Stimulated activated CD8-positive, alpha-beta memory T cell treated with anti-CD3 and anti-CD28 coated beads, Interleukin-2, amount 100 ng/mL, for 1 hour (primary cell): ENCODE results near the gene GRIP1.
"Not testable (repeated sequence)": the region's sequence is repeated elsewhere in the genome, so short reads cannot be mapped to it uniquely, and the experiment has no call there.

ENCODE experiments used
- DNase-seq, 2 donors: peaks; one replicate each; pipeline ENCODE4 v3.0.0-alpha.2; 2020; ENCODE audit warnings: low read depth in 2 of 2

The GRIP1 gene

DNA sequence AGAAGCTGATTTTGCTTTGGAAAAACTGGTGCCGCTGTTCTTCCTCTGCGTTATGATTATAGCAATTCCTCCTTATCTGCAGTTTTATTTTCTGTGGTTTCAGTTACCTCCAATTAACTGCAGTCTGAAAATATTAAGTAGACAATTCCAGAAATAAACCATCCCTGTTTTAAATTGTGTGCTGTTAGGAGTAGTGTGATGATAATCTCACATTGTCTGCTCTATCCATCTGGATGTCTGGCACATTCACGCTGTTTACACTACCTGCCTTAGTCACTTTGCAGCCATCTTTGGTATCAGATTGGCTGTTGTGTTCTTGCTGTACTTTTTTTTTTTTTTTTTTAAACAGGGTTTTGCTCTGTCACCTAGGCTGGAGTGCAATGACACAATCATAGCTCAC, 141.0 kb downstream of the GRIP1 start:
- DNase-seq, result no peak

GRCh38 chr12:66533767-66534166, 145.1 kb downstream of the GRIP1 start:
- DNase-seq, result no peak

- DNase-seq, result no peak
Observed at GRCh38 chr12:66531766-66532165, 147.1 kb downstream of the GRIP1 start.

GRCh38 chr12:66529934-66530333, 148.9 kb downstream of the GRIP1 start:
- DNase-seq, result no peak

DNA sequence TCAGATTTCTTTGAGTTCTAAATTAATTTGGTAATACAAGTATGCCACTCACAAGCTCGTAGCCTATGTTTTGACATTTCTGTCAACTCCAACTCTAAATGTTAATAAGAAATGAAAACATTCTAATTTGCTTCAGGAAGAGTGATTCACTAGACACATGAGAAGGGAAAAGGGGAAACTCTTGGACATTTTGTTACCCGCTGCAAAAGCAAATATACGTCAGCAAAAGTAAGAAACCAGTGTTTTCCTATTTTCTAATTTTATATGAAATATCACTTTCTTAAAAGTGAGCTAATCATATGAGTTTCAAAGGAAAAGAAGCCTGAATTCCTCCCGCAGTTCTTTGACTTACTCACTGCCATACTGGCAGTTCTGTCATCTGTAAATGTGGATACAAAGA, 162.3 kb downstream of the GRIP1 start:
- DNase-seq, result no peak

DNA sequence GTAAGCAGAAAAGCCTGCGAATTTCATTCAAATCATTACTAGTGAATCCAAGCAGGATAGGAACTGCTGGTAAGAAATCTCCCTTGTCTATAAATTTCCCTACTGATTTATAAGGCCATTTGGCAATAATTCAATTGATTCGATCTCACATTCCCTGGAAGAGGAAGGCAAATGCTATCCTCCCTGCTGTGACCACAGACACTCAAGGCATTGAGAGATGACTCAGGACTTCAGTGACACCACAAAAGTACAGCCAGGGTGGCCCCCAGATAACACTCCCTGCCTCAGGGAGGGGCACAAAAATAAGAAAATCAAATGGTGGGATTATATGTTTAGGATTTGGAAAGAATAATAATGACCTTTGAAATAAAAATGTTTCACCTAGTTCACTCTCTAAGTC, 162.7 kb downstream of the GRIP1 start:
- no peak for DNase-seq

- no peak for DNase-seq
Observed at GRCh38 chr12:66514581-66514980, 164.3 kb downstream of the GRIP1 start.

GRCh38 chr12:66508025-66508424, 170.9 kb downstream of the GRIP1 start:
- DNase-seq, result no peak

GRCh38 chr12:66503746-66504145, 175.1 kb downstream of the GRIP1 start:
- no peak for DNase-seq

DNA sequence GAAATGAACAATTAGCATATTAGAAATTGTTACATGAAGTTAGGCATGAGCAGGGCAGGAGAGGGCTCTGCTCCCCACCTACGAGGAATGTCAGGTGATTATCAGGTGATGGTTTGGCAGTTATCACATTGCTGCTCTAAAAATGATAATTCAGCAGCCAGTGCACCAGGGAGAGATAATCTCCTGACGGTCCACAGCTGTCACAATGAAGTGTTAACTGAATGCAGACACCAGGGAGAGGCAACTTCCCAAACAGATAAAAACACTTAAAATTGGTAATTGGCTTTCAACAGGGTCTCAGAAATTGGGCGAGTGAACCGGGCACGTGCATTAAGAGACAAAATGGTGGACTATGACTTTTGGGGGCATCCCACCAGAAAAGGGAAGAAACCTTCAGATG, 176.0 kb downstream of the GRIP1 start:
- DNase-seq, result no peak

DNA sequence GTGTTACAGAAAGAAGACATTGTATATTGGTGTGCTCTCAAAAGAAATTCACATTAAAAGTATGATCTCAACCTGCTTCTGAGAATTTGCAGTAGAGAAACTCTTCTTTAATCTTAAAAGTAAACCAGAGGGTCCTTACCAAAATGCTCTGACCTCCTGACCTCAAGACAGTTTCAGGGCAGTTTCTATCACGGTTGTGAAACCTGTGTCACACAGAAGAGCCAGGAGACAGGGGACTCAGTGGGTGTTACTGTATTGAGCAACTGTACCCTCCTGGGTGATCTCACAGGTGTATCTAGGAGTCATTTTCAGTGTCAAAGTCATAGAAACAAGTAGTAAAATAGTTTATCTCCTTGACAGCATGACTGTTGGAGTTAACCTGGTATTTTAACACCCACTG, 178.0 kb downstream of the GRIP1 start:
- DNase-seq, result no peak

GRCh38 chr12:66500091-66500490, 178.8 kb downstream of the GRIP1 start:
- no peak for DNase-seq

- DNase-seq, result no peak
Observed at GRCh38 chr12:66499000-66499399, 179.9 kb downstream of the GRIP1 start.

GRCh38 chr12:66498059-66498458, 180.8 kb downstream of the GRIP1 start:
- DNase-seq, result not testable (repeated sequence)

- no peak for DNase-seq
Observed at GRCh38 chr12:66497008-66497897, 181.6 kb downstream of the GRIP1 start.

GRCh38 chr12:66496595-66496994, 182.3 kb downstream of the GRIP1 start:
- DNase-seq, result no peak

GRCh38 chr12:66495709-66496108, 183.2 kb downstream of the GRIP1 start:
- DNase-seq, result no peak

DNA sequence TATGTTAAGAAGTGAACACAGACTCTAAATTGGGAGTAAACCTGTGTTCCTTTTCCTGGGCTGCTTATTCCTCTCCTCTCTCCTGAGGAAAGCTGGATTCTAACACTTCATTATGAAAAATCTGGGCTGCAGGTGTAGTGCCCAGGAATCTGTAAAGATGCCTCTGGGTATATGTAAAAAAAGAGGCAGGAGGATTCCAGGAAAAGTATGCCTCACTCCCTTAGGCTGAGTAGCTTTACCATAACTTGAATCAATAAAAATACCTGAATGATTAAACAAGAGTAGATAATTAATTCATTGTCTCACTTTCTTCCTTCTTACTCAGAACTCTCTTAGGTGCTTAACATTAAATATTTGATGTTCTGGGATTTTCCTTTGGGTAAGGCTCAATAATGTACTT, 185.1 kb downstream of the GRIP1 start:
- DNase-seq, result no peak

DNA sequence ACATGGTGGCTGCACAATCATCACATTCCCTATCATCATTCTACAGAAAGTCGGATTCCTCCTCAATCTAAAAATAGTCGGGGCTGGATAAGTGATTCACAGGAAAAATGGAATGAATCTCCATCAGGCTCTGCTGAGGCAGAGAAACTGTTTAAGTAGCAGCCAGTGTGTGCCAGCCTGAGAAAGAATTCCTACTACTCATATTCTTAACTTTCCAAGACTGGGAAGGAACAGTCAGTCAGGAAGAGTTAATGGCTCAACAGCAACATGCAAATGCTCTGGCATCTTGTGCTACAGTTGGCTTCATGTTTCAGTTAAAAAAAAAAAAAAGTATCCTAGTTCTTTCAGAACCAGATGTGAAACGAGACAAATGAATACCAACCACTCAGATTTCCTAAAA, 187.0 kb downstream of the GRIP1 start:
- DNase-seq, result no peak

- no peak for DNase-seq
Observed at GRCh38 chr12:66482351-66483203, 196.3 kb downstream of the GRIP1 start.

- DNase-seq, result no peak
Observed at GRCh38 chr12:66467932-66468331, 210.9 kb downstream of the GRIP1 start.

- DNase-seq, result no peak
Observed at GRCh38 chr12:66461331-66461730, 217.5 kb downstream of the GRIP1 start.

GRCh38 chr12:66459944-66460482, 218.9 kb downstream of the GRIP1 start:
- DNase-seq, result no peak
